Measurements from ENCODE around the gene TMBIM4. TPM values are rescaled to one million over a fixed set of nuclear protein-coding genes. Genes with fewer than 3 reads are reported as not detected.

TMBIM4 gene
- total RNA-seq, 2 donors from 2014 or later = 242 to 337 TPM

DNA sequence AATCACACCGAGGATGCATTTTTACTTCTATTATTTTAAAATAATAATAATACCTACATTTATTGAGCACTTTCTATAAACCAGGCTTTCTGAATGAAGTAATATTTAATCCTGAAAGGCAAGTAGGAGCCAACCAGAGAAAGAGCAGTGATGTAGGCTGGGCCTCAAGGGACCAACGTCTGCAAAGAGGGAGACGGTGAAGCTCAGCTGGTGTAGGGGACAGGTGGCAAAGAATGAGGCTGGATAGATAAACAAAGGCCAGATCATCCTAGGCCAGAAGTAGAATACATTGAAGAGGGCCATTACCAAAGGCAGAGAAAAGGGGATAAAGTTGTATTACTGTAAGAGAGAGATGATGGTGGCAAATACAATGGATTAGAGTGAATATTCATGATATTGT lies 810 bp upstream of the TMBIM4 start:
- TF ChIP-seq POLR2AphosphoS5 (IDR thresholded peaks at IDR 0.05) = no peak
- H3K4me1 ChIP-seq (replicated peaks) = no peaks in the 10 kb centered on the region
- no peaks in the 10 kb centered on the region for H3K9me3 ChIP-seq
- no peaks in the 10 kb centered on the region for H3K27me3 ChIP-seq (replicated peaks; ENCODE audit: insufficient read depth)
- H3K36me3 ChIP-seq = no peaks in the 10 kb centered on the region
- H3K4me3 ChIP-seq = peak overlapping the region in 1 of 2 donors; percentile 53
- WGBS = 98% methylated on average over 3 of the region's 3 CpGs
- peak overlapping the region; percentile 92 to 99 for H3K27ac ChIP-seq
- intact Hi-C loops (cut with DNase I) = no loop called here
- DNase-seq (ENCODE audit: low spot score) = no peak

DNA sequence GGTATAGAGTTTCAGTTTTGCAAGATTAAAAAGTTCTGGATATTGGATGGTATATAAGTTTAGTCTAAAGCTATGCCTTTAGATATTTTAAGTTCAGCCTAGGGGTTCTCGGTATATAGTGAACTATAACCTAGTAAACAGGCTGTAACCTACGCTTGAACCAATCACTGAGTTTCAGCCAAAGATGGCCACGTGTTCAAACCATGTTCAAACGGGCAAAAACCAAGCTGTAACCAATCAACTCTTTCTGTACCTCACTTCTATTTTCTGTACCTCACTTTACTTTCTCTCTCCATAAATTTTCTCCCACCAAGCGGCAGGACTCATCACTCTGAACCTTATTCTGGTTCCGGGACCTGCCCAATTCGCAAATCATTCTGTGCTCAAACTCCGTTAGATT lies 1.4 kb downstream of the TMBIM4 start:
- H3K36me3 ChIP-seq = no peaks in the 10 kb centered on the region
- no peaks in the 10 kb centered on the region for H3K9me3 ChIP-seq
- WGBS = 68% methylated on average over 8 of the region's 8 CpGs
- no peaks in the 10 kb centered on the region for H3K27me3 ChIP-seq (replicated peaks; ENCODE audit: insufficient read depth)
- DNase-seq (ENCODE audit: low spot score) = no peak
- no peak for TF ChIP-seq POLR2A (IDR thresholded peaks at IDR 0.05)
- H3K4me3 ChIP-seq = peak overlapping the region in 1 of 2 donors; percentile 78
- no peaks in the 10 kb centered on the region for H3K4me1 ChIP-seq (replicated peaks)
- H3K27ac ChIP-seq = peak overlapping the region; percentile 92 to 99
- intact Hi-C loops (cut with DNase I) = no loop called here

DNA sequence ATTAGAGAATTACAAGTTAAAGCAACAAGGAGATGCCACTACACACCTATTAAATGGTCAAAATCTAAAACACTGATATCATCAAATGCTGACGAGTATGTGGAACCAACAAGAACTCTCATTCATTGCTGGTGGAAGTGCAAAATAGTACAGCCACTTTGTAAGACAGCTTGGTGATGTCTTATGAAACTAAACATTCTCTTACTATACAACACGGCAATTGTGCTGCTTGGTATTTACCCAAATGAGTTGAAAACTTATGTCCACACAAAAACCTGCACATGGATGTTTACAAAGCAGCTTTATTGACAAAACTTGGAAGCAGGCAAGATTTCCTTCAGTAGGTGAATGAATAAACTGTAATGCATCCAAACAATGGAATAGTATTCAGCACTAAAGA lies 3.2 kb downstream of the TMBIM4 start:
- DNase-seq (ENCODE audit: low spot score) = no peak
- intact Hi-C loops (cut with DNase I) = no loop called here
- H3K27ac ChIP-seq = no peak overlapping the region
- H3K27me3 ChIP-seq (replicated peaks; ENCODE audit: insufficient read depth) = no peaks in the 10 kb centered on the region
- no peaks in the 10 kb centered on the region for H3K9me3 ChIP-seq
- WGBS = 81% methylated on average over 2 of the region's 2 CpGs
- no peak overlapping the region for H3K4me3 ChIP-seq
- TF ChIP-seq, protein P1, sequence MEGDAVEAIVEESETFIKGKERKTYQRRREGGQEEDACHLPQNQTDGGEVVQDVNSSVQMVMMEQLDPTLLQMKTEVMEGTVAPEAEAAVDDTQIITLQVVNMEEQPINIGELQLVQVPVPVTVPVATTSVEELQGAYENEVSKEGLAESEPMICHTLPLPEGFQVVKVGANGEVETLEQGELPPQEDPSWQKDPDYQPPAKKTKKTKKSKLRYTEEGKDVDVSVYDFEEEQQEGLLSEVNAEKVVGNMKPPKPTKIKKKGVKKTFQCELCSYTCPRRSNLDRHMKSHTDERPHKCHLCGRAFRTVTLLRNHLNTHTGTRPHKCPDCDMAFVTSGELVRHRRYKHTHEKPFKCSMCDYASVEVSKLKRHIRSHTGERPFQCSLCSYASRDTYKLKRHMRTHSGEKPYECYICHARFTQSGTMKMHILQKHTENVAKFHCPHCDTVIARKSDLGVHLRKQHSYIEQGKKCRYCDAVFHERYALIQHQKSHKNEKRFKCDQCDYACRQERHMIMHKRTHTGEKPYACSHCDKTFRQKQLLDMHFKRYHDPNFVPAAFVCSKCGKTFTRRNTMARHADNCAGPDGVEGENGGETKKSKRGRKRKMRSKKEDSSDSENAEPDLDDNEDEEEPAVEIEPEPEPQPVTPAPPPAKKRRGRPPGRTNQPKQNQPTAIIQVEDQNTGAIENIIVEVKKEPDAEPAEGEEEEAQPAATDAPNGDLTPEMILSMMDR (IDR thresholded peaks at IDR 0.05) = no peak
- no peak for TF ChIP-seq POLR2A (IDR thresholded peaks at IDR 0.05)
- peak; percentile 12 for TF ChIP-seq POLR2AphosphoS5 (IDR thresholded peaks at IDR 0.05)
- no peaks in the 10 kb centered on the region for H3K4me1 ChIP-seq (replicated peaks)
- H3K36me3 ChIP-seq = no peaks in the 10 kb centered on the region

DNA sequence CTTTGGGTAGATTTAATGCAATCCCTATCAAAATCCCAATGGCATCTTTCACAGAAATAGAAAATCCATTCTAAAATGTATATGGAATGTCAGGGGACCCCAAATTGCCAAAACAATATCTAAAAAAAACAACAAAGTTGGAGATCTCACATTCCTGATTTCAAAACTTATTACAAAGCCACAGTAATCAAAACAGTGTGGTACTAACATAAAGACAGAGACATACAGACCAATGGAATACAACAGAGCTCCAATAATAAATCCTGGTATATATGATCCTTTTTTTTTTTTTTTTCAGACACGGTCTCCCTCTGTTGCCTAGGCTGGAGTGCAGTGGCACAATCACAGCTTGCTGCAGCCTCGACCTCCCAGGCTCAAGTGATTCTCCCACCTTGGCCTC lies 4.7 kb downstream of the TMBIM4 start:
- 98% methylated on average over 2 of the region's 2 CpGs for WGBS
- no peak for TF ChIP-seq POLR2A (IDR thresholded peaks at IDR 0.05)
- TF ChIP-seq, protein P1 (IDR thresholded peaks at IDR 0.05) = no peak
- TF ChIP-seq POLR2AphosphoS5 (IDR thresholded peaks at IDR 0.05) = no peak
- no peaks in the 10 kb centered on the region for H3K9me3 ChIP-seq
- no peaks in the 10 kb centered on the region for H3K4me1 ChIP-seq (replicated peaks)
- H3K27me3 ChIP-seq (replicated peaks; ENCODE audit: insufficient read depth) = no peaks in the 10 kb centered on the region
- no peak overlapping the region for H3K27ac ChIP-seq
- no peaks in the 10 kb centered on the region for H3K36me3 ChIP-seq
- no peak overlapping the region for H3K4me3 ChIP-seq
- no peak for DNase-seq (ENCODE audit: low spot score)
- intact Hi-C loops (cut with DNase I) = no loop called here

DNA sequence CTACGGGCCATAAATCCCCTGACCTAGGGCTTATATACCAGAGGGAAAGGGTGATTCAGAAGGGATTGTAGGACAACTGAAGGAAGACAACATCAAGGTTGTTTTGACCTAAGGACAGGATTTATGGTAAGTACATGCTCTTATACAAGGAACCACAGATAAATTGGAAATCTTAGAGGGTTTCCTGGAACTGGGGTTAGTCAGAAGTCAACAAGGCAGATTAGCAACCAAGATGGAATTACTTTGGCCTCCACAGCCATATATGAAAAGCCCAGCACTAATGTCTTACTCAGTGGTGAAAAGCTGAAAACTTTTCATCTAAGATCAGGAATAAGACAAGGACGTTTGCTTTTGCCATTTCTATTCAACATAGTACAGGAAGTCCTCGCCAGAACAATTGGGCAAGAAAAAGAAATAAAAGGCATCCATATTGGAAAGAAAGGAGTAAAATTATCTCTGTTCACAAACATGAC lies 5.4 kb downstream of the TMBIM4 start:
- 77% methylated on average over 3 of the region's 3 CpGs for WGBS

DNA sequence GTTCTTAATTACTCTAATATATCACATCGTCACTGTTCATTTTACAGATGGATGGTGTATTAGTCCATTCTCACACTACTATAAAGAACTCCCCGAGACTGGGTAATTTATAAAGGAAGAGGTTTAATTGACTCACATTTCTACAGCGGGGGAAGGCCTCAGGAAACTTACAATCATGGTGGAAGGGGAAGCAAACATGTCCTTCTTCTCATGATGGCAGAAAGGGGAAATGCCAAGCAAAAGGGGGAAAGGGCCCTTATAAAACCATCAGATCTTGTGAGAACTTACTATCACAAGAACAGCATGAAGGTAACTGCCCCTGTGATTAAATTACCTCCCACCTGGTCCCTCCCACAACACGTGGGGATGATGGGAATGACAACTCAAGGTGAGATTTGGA lies 6.5 kb downstream of the TMBIM4 start:
- Histone ChIP-seq H3K4me1 (replicated peaks) (no peaks in the 10 kb centered on the region), H3K27me3 (replicated peaks; ENCODE audit: insufficient read depth) (no peaks in the 10 kb centered on the region), H3K36me3 (no peaks in the 10 kb centered on the region), H3K27ac (no peak overlapping the region), H3K4me3 (no peak overlapping the region), H3K9me3 (no peaks in the 10 kb centered on the region)
- TF ChIP-seq, protein P1 (IDR thresholded peaks at IDR 0.05) = no peak
- TF ChIP-seq POLR2A (IDR thresholded peaks at IDR 0.05) (no peak), POLR2AphosphoS5 (IDR thresholded peaks at IDR 0.05) (no peak)
- no peak for DNase-seq (ENCODE audit: low spot score)
- 55% methylated on average over 4 of the region's 4 CpGs for WGBS
- intact Hi-C loops (cut with DNase I) = no loop called here

More for the DNA sequence above, 5.4 kb downstream of the TMBIM4 start:
- Histone ChIP-seq H3K4me3 (no peak overlapping the region), H3K4me1 (replicated peaks) (no peaks in the 10 kb centered on the region), H3K27ac (no peak overlapping the region), H3K36me3 (no peaks in the 10 kb centered on the region), H3K9me3 (no peaks in the 10 kb centered on the region), H3K27me3 (replicated peaks; ENCODE audit: insufficient read depth) (no peaks in the 10 kb centered on the region)
- DNase-seq (ENCODE audit: low spot score) = no peak
- intact Hi-C loops (cut with DNase I) = no loop called here
- no peak for TF ChIP-seq POLR2AphosphoS5 (IDR thresholded peaks at IDR 0.05)
- TF ChIP-seq POLR2A (IDR thresholded peaks at IDR 0.05) = no peak
- TF ChIP-seq, protein P1 (IDR thresholded peaks at IDR 0.05) = no peak

Data from prostate gland (tissue), 2 donors.